Measurements from ENCODE around the gene JDP2. TPM values are rescaled to one million over a fixed set of nuclear protein-coding genes. Genes with fewer than 3 reads are reported as not detected.
A peak's percentile ranks its signal among the peaks of the same experiment; 100 is the strongest.
"Not testable (repeated sequence)": the region's sequence is repeated elsewhere in the genome, so short reads cannot be mapped to it uniquely, and the experiment has no call there.

The JDP2 gene
- polyA plus RNA-seq, 4 donors = 21.6 to 30.7 (median 23.0) TPM

DNA sequence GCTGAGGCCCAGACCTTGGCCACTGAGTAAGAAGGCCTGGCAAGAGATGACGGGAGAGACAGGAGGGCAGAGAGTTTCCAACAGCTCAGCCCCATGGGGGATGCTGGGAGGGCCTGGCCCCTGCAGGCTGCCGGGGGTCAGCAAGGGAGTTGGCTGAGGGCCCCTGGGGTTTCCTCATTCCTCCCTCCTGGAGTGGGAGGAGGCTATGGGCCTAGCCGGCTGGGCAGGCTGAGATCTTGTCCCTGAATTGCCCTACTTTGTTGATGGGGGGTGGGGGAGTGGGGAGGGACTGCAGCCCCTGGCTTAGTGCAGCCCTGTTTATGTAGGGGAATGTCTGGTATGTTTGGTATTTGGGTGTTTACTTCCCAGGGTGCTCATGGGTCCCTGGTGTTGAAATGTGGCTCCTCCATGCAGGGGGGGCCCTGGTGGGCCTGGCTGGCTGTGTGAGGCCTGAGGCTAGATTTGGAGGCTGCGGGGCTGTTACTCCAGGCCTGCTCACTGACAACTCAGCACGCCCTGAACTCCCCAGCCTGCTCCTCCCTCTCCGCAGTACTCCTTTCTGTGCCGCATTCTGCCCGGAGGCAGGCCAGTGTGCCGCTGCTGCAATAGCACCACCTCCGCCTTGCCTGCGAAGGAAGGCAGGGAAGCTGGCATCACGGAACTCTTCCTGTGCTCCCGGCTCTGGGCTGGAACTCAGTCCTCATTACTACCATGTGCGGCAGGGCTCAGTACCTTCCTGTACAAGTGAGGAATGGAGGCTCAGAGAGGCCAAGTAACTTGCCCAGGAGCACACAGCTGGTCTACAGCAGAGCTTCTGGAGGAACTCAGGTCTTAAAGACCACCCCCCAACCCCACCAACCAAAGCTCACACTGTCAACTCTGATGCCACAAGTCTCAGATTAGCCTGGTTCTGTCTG is 25.3 kb downstream of the JDP2 start:
- peak; percentile 49 to 75 (median 66) for DNase-seq (ENCODE audit: low read depth in 4 of 4, low spot score in 3 of 4)

DNA sequence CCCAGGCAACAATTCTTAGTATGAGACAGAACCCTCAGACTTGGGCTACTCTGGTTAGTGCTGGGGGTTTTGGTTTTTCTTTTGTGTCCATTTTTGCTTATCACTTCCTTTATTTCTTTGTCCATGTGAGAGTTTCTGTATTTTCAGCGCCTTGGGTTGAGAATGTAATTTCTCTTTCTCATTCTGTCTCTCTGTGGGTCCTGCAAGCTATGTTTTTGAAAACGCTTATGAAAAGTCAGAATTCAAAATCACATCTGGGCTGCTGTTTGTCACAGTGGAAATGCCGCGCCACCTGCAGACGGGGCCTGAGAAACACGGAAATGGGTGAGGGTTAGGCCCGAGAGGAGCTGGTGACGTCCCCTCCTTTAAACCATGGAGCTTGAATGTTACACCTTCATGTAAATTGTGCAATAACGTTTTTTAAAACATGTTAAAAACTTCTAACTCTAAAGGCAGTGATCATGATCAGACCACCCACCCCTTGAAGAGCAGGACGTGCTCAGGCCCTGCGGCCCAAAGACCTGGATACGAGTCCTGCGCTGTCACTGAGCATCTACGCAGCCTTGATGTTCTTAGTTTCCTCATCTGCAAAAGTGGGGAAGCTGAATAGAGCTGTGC is 26.1 kb downstream of the JDP2 start:
- DNase-seq (ENCODE audit: low read depth in 4 of 4, low spot score in 3 of 4) = no peak

DNA sequence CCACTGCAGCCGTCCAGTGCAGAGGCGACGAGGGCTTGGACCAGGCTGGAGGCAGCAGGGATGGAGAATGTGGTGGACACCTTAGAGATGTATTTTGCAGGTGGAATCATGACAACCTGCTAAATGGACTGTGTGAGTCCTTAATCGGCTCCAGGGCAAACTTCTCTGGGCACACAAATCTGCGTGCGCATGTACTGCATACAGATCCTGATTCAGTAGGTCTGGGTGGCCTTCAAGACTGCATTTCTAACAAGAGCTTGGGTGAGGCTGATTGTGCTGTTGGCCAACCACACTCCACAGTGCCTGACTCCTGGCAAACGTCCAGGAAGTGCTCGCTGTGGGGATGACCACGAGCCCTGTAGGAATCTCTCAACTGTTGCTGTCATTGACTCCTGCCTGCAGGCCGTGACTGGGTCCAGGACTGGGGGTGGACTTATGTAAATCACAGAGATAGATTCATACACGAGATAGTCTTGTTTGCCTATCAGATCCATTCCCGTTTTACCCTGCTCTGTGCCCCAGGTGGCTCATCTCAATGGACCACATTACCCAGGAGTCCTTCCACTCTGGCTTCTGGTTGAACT is 27.2 kb downstream of the JDP2 start:
- DNase-seq (ENCODE audit: low read depth in 4 of 4, low spot score in 3 of 4) = no peak

GRCh38 chr14:75456069-75456996 is 28.5 kb downstream of the JDP2 start:
- DNase-seq (ENCODE audit: low read depth in 4 of 4, low spot score in 3 of 4) = no peak

GRCh38 chr14:75456997-75457335 is 29.1 kb downstream of the JDP2 start:
- DNase-seq (ENCODE audit: low read depth in 4 of 4, low spot score in 3 of 4) = no peak

GRCh38 chr14:75457648-75458165 is 29.9 kb downstream of the JDP2 start:
- DNase-seq (ENCODE audit: low read depth in 4 of 4, low spot score in 3 of 4) = no peak

DNA sequence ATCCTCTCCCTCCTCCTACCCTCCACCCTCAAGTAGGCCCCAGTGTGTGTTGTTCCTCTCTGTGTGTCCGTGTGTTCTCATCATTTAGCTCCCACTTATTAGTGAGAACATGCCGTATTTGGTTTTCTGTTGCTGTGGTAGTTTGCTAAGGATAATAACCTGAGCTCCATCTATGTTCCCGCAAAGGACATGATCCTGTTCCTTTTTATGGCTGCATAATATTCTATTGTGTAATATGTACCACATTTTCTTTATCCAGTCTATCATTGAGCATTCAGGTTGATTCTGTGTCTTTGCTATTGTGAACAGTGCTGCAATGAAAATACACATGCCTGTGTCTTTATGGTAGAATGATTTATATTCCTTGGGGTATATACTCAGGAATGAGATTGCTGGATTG is 30.5 kb downstream of the JDP2 start:
- no peak for DNase-seq (ENCODE audit: low read depth in 4 of 4, low spot score in 3 of 4)

- no peak for DNase-seq (ENCODE audit: low read depth in 4 of 4, low spot score in 3 of 4)
Measured at GRCh38 chr14:75459099-75459741, 31.4 kb downstream of the JDP2 start.

DNA sequence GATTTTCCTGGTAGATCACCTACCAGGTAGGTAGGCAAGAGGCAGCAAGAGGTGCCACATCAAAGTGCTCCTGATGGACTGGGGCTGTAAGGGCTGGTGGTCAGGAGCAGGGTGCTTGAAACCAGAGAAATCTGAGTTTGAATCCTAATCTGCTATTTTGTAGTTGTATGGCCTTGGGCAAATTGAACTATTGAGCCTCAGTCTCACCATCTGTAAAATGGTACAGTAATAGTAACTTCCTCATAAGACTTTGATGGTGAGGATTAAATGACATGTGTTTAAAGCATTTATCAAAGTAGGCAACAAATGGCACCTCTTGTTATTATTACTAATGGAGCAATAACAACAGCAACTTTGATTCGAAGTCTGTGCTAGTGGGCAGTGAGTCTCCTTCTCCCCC is 32.0 kb downstream of the JDP2 start:
- no peak for DNase-seq (ENCODE audit: low read depth in 4 of 4, low spot score in 3 of 4)

DNA sequence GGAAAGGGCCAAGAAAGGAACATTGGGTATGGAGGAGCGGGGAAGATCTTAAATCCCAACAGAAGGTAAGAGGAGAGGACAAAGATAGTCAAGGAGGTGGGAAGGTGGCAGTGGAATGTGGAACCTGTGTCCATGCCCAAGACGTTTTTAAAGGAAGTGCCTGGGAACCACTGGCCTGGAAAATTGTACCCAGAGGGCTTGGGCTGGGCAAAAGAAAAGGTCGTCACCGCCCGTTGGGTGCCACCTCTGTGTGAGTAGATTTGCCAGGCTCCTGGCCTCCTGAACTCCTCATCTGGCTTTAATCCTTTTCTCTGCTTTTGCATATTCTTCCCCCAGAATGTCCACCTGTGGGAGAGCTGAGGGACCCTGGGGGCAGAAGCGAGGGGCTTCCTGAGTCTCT is 32.6 kb downstream of the JDP2 start:
- no peak for DNase-seq (ENCODE audit: low read depth in 4 of 4, low spot score in 3 of 4)

DNA sequence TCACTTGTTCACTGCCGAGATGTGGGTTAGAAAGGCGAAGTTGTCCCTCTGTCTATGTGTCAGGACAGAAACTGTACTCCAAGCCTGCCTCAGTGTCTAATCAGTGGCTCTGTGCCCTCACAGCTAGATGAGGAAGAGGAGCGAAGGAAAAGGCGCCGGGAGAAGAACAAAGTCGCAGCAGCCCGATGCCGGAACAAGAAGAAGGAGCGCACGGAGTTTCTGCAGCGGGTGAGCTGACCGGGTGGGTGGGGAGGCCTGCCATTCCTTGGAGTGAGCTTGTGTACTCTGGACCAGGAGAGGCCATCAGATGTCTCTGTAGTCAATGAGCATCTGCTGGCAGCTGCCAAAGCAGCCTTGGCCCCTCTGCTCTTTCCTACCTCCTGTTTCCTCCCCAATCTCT is 33.5 kb downstream of the JDP2 start:
- no peak for DNase-seq (ENCODE audit: low read depth in 4 of 4, low spot score in 3 of 4)

GRCh38 chr14:75461755-75462349 is 34.0 kb downstream of the JDP2 start:
- DNase-seq (ENCODE audit: low read depth in 4 of 4, low spot score in 3 of 4) = no peak

DNA sequence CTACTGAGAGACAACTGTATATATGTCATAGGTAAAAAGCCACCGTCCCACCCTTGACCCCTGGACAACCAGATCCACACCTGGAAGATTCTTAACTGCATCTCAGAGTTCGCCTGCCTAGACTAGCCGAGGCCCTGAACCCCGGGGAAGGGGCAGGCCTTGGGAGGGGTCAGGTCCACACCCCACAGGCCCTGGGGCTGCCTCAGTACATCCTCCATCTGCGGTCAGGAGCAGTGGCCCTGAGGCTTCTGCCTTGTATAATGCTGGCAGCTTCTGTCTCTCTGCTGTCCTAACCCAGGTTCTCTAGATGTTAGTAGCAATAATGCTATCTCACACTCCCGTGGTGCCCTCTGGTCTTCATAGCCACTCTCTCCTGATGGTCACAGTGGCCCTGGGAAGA is 36.8 kb downstream of the JDP2 start:
- no peak for DNase-seq (ENCODE audit: low read depth in 4 of 4, low spot score in 3 of 4)

GRCh38 chr14:75467763-75468162 is 39.9 kb downstream of the JDP2 start:
- DNase-seq (ENCODE audit: low read depth in 4 of 4, low spot score in 3 of 4) = no peak

DNA sequence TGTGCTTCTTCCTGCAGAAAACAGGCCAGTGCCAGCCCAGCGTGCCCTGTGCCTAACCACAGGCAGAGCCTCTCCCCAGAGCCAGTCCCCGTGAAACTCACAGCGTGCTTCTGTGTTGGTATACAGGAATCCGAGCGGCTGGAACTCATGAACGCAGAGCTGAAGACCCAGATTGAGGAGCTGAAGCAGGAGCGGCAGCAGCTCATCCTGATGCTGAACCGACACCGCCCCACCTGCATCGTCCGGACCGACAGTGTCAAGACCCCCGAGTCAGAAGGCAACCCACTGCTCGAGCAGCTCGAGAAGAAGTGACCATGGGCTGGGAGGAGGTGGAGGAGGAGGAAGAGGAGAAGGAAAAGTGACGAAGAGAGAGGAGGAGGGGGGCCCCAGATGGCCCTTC is 41.3 kb downstream of the JDP2 start:
- no peak for DNase-seq (ENCODE audit: low read depth in 4 of 4, low spot score in 3 of 4)

DNA sequence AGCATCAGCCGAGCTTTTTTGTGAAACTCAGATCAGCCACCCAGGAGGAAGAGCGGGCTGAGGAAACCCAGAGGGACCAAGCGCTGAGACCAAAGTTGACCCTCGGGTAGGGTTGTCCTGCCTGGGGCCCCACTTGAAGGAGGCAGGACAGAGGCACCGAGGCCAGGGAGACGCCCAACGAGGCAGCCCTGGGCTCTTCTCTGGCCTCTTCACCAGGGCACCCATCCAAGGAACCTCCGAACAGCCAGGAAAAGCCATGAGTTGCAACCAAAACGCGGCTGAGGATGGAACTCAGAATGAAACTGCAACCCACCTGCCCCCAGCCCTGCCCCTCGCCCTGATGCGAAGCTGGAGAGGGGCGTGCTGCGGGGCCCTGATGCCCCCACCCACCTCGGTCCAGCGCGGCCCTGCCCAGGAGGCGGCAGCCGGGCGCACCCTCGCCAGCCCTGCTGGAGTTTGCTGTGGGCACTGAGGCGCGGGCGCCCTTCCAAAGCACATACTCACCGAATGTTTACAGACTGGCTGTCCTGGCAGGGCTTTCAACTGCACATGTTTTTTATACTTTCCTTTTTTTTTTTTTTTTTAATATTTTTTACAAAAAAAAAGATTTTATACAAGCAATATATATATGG is 41.9 kb downstream of the JDP2 start:
- no peak for DNase-seq (ENCODE audit: low read depth in 4 of 4, low spot score in 3 of 4)

- no peak for DNase-seq (ENCODE audit: low read depth in 4 of 4, low spot score in 3 of 4)
Measured at GRCh38 chr14:75470238-75470797, 42.5 kb downstream of the JDP2 start.

GRCh38 chr14:75471059-75471458 is 43.2 kb downstream of the JDP2 start:
- DNase-seq (ENCODE audit: low read depth in 4 of 4, low spot score in 3 of 4) = no peak

GRCh38 chr14:75474127-75474526 is 46.3 kb downstream of the JDP2 start:
- not testable (repeated sequence) for DNase-seq (ENCODE audit: low read depth in 4 of 4, low spot score in 3 of 4)
